Fibroblast of lung (primary cell): ENCODE measurements around the gene KCNG2. TPM values are rescaled to one million over a fixed set of nuclear protein-coding genes. Genes with fewer than 3 reads are reported as not detected.

ENCODE experiments used
- DNase-seq, 2 donors: peaks; one replicate each; pipeline versions ENCODE4 v3.0.0 to v3.0.0-alpha.2; 2010; ENCODE audit warnings: low read depth in 2 of 2
- H2AFZ ChIP-seq: 2 replicates; pipeline ENCODE4 v1.5.1; 2012; ENCODE audit warnings: low read length, control low read depth, inconsistent platforms
- H3K27ac ChIP-seq: 2 replicates; pipeline ENCODE4 v1.5.1; 2011; ENCODE audit warnings: low read length, control low read depth; ENCODE audit not compliant: insufficient read depth
- H3K27me3 ChIP-seq: 2 replicates; pipeline ENCODE4 v1.5.1; 2011; ENCODE audit warnings: mild to moderate bottlenecking, low read length; ENCODE audit not compliant: control insufficient read depth, insufficient read depth
- H3K36me3 ChIP-seq: 2 replicates; pipeline ENCODE4 v1.5.1; 2011; ENCODE audit warnings: low read length; ENCODE audit not compliant: control insufficient read depth, insufficient read depth
- H3K4me1 ChIP-seq: 2 replicates; pipeline ENCODE4 v1.5.1; 2011; ENCODE audit warnings: low read length; ENCODE audit not compliant: control insufficient read depth, insufficient read depth; ENCODE audit errors: extremely low read depth
- H3K4me2 ChIP-seq: 2 replicates; pipeline ENCODE4 v1.5.1; 2011; ENCODE audit warnings: low read length, control low read depth; ENCODE audit not compliant: insufficient read depth; ENCODE audit errors: extremely low read depth
- H3K4me3 ChIP-seq, 4 experiments: fragments of 200-600 bp in 1 of 4; sonication (generic) in 1 of 4; replicated peaks in 1 of 4; 2 replicates each; pipeline ENCODE4 v1.5.1; 2011 to 2016; ENCODE audit warnings: low read length in 4 of 4, low read depth in 3 of 4, mild to moderate bottlenecking in 3 of 4, control low read depth in 2 of 4, inconsistent platforms in 1 of 4, mixed read lengths in 1 of 4; ENCODE audit not compliant: insufficient read depth in 1 of 4; ENCODE audit errors: control extremely low read depth in 1 of 4
- H3K79me2 ChIP-seq: 2 replicates; pipeline ENCODE4 v1.5.1; 2012; ENCODE audit warnings: mild to moderate bottlenecking, low read length, inconsistent platforms; ENCODE audit not compliant: control insufficient read depth, insufficient read depth
- H3K9ac ChIP-seq: 2 replicates; pipeline ENCODE4 v1.5.1; 2011; ENCODE audit warnings: mild to moderate bottlenecking, low read length, control low read depth; ENCODE audit not compliant: insufficient read depth
- H3K9me3 ChIP-seq: 2 replicates; pipeline ENCODE4 v1.5.1; 2012; ENCODE audit warnings: low read depth, low read length; ENCODE audit not compliant: control insufficient read depth, insufficient read depth
- H4K20me1 ChIP-seq: 2 replicates; pipeline ENCODE4 v1.5.1; 2011; ENCODE audit warnings: low read length; ENCODE audit not compliant: control insufficient read depth, insufficient read depth; ENCODE audit errors: extremely low read depth
- CTCF ChIP-seq, 2 donors: IDR thresholded peaks in 1 of 2; conservative IDR thresholded peaks in 1 of 2; 1 replicate in 1 of 2; 2 replicates in 1 of 2; pipeline ENCODE4 v1.5.1; 2011 to 2012; ENCODE audit warnings: low read length in 2 of 2, control low read depth in 1 of 2, inconsistent platforms in 1 of 2, low read depth in 1 of 2, mild to moderate bottlenecking in 1 of 2
- EZH2 ChIP-seq: IDR thresholded peaks from 2 replicates; pipeline ENCODE4 v1.5.1; 2012; ENCODE audit warnings: low read length, control low read depth, mild to moderate bottlenecking; ENCODE audit errors: missing control alignments
- polyA plus RNA-seq, 2 donors: library from polyadenylated mRNA; depleted of rRNA in 1 of 2; stranded (reverse) in 1 of 2; unstranded in 1 of 2; fragments of >200 nt; gene quantifications; 2 replicates each; pipeline ENCODE4 v1.2.1, GENCODE V29; 2011 to 2012; ENCODE audit warnings: missing spikeins in 1 of 2
- total RNA-seq: library from RNA; depleted of rRNA; stranded (reverse); fragments of >200 nt; gene quantifications from 2 replicates; pipeline ENCODE4 v1.2.1, GENCODE V29; 2014

The KCNG2 gene
- total and polyA plus RNA-seq, 2 donors (not counting 1 experiment from before 2014, with no cell fraction given) = 0.42 to 10.1 TPM

DNA sequence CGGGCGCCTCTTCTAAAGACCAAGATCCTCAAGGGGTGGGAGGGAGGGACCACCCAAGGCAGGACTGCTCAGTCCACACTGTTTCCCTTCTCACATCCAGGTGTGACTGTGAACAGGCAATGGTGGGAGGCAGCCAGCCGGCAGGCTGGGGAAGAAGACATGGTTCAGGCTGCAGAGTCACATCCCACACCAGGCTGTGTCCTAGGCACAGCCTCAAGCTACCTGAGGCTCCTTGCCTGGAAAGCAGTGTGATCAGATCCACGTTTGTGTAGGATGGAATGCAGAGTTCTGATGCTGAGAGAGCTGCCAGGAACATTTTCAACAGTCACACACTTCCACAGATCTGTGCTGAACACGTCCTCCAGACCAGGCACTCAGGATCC lies 137.4 kb downstream of the KCNG2 start:
- Histone ChIP-seq H3K79me2 (peaks cover 21% of the 10 kb centered on the region), H4K20me1 (no peaks in the 10 kb centered on the region), H3K4me3 (no peak overlapping the region), H3K9ac (no peak overlapping the region), H3K4me2 (no peak overlapping the region), H3K27ac (no peak overlapping the region), H3K36me3 (no peaks in the 10 kb centered on the region), H3K27me3 (no peaks in the 10 kb centered on the region), H3K4me1 (peaks cover 5% of the 10 kb centered on the region), H2AFZ (no peak overlapping the region), H3K9me3 (no peaks in the 10 kb centered on the region)
- TF ChIP-seq CTCF (conservative IDR thresholded peaks at IDR 0.05 in 1 of 2, IDR thresholded peaks at IDR 0.05 in 1 of 2; ENCODE audit: low read depth in 1 of 2, low read length in 2 of 2) = no peak
- TF ChIP-seq EZH2 = no peak
- no peak for DNase-seq

DNA sequence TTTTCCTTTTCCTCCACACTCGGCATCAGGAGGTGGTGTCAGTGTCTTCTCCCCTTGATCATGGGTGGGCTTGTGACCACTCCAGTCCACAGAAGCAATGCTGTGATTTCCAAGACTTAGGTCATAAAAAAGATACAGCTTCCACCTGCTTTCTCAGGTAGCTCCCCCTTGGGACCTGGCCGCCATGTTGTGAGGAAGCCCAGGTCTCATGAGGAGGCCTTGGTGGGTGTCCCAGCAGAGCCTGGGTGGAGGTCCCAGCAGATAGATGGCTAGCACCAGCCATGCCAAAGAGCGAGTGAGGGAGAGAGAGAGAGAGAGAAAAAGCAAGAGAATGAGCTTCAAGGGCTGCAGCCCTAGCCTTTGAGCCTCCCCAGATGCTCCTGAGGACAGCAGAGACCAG lies 137.8 kb downstream of the KCNG2 start:
- H3K79me2 ChIP-seq = peaks cover 23% of the 10 kb centered on the region
- H3K4me3 ChIP-seq = no peak overlapping the region
- no peak overlapping the region for H3K4me2 ChIP-seq
- no peak overlapping the region for H3K9ac ChIP-seq
- no peaks in the 10 kb centered on the region for H3K27me3 ChIP-seq
- H3K4me1 ChIP-seq = peaks cover 5% of the 10 kb centered on the region
- no peak overlapping the region for H3K27ac ChIP-seq
- no peak for DNase-seq
- H4K20me1 ChIP-seq = no peaks in the 10 kb centered on the region
- H2AFZ ChIP-seq = no peak overlapping the region
- no peaks in the 10 kb centered on the region for H3K36me3 ChIP-seq
- no peaks in the 10 kb centered on the region for H3K9me3 ChIP-seq
- TF ChIP-seq CTCF (conservative IDR thresholded peaks at IDR 0.05 in 1 of 2, IDR thresholded peaks at IDR 0.05 in 1 of 2; ENCODE audit: low read depth in 1 of 2, low read length in 2 of 2) = no peak
- TF ChIP-seq EZH2 = no peak

DNA sequence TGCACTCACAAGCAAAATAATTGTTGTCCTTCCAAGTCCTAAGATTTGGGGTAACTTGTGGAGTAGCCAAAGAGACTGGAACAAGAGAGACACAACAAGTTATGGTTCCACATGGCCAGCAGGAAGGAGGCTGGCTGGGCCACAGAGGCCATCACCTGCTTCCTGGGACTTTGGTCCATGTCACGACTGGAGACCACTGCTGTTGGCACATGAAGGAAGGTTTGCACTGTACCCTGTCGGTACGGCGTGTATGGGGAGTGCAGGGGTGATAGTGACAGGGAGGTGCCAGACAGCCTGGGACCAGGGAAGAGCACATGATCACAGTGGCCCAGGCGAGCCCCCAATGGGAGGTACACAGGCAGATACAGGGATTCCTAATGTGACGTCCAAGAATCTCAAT lies 138.2 kb downstream of the KCNG2 start:
- Histone ChIP-seq H3K4me1 (peaks cover 5% of the 10 kb centered on the region), H3K27ac (no peak overlapping the region), H4K20me1 (no peaks in the 10 kb centered on the region), H3K79me2 (peaks cover 26% of the 10 kb centered on the region), H3K36me3 (no peaks in the 10 kb centered on the region), H3K27me3 (no peaks in the 10 kb centered on the region), H3K4me2 (no peak overlapping the region), H3K9me3 (no peaks in the 10 kb centered on the region), H3K9ac (no peak overlapping the region), H2AFZ (no peak overlapping the region), H3K4me3 (no peak overlapping the region)
- no peak for DNase-seq
- TF ChIP-seq CTCF (conservative IDR thresholded peaks at IDR 0.05 in 1 of 2, IDR thresholded peaks at IDR 0.05 in 1 of 2; ENCODE audit: low read depth in 1 of 2, low read length in 2 of 2) (no peak), EZH2 (no peak)
